ENCODE results near the gene MSI2. TPM values are rescaled to one million over a fixed set of nuclear protein-coding genes. Genes with fewer than 3 reads are reported as not detected.
A peak's percentile ranks its signal among the peaks of the same experiment; 100 is the strongest.

MSI2 gene
- total RNA-seq, 1 experiment from 2014 or later, result 169 TPM

DNA sequence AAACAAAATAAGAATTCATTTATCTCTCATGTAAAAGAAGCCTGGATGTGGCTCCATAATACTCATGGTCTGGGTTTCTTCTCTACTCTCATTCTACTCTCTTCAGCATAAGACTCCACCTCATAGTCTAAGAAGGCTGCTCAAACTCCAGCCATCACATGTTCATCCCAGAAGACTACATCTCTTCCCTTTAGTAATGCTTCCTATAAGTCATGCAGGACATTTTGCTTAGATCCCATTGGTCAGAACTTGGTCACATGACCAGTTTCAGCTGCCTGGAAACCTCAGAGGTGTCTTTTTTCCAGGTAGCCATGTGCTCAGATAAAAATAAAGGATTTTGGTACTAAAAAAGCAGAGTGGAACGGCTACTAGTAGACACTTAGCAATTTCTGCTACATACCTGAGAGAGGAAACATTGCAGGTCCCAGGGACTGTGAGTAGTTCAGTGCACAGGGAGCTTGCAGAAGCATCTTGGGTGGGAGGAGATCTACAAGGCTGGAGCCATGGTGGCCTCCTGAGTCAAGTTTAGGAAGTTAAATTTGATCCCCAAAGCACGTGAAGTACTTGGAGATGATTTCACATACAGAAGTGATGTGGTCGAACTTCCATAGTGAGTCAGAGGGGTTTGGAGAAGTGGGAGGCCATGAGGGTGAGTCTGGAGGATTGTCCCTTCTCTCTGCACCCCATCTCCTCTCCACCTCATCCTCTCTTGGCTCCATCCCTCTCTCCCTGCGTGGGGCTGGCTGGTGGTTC, 378.6 kb downstream of the MSI2 start:
- no peaks in the 10 kb centered on the region for H3K9me2 ChIP-seq (replicated peaks; ENCODE audit: insufficient read depth, low read length)
- no peaks in the 10 kb centered on the region for H4K20me1 ChIP-seq (ENCODE audit: insufficient read depth, low read depth, low read length)
- H3K9ac ChIP-seq (ENCODE audit: low read length), result no peak overlapping the region
- no peak overlapping the region for H3K4me3 ChIP-seq (ENCODE audit: low read length)
- peaks cover 13% of the 10 kb centered on the region; the same call in 1 of the 2 replicates for H3K79me2 ChIP-seq (ENCODE audit: low read length)
- no peak overlapping the region for H3K4me2 ChIP-seq (ENCODE audit: low read depth, low read length, poor library complexity, severe bottlenecking)
- peaks cover 34% of the 10 kb centered on the region for H3K4me1 ChIP-seq (ENCODE audit: low read length)
- peak overlapping the region; percentile 24 for H3K27ac ChIP-seq (ENCODE audit: low read length)
- DNase-seq, result no peak
- no peak overlapping the region for H2AFZ ChIP-seq (ENCODE audit: low read length)
- no peaks in the 10 kb centered on the region for H3K27me3 ChIP-seq (ENCODE audit: low read length)
- peaks cover 39% of the 10 kb centered on the region for H3K36me3 ChIP-seq (ENCODE audit: insufficient read depth, low read length)
- no peaks in the 10 kb centered on the region for H3K9me3 ChIP-seq (ENCODE audit: low read length)

- H3K4me1 ChIP-seq (ENCODE audit: low read length), result peaks cover 27% of the 10 kb centered on the region
Measured at GRCh38 chr17:57636274-57636673, 380.0 kb downstream of the MSI2 start.

GRCh38 chr17:57636985-57637665, 380.8 kb downstream of the MSI2 start:
- H3K4me1 ChIP-seq (ENCODE audit: low read length), result peaks cover 27% of the 10 kb centered on the region
- H3K36me3 ChIP-seq (ENCODE audit: insufficient read depth, low read length), result peaks cover 19% of the 10 kb centered on the region
- no peaks in the 10 kb centered on the region for H4K20me1 ChIP-seq (ENCODE audit: insufficient read depth, low read depth, low read length)
- no peaks in the 10 kb centered on the region for H3K9me3 ChIP-seq (ENCODE audit: low read length)
- peak overlapping the region; percentile 55 for H3K27ac ChIP-seq (ENCODE audit: low read length)
- peaks cover 7% of the 10 kb centered on the region; the same call in 1 of the 2 replicates for H3K79me2 ChIP-seq (ENCODE audit: low read length)
- no peak overlapping the region; the same call in 1 of the 2 replicates for H3K9ac ChIP-seq (ENCODE audit: low read length)
- no peaks in the 10 kb centered on the region for H3K27me3 ChIP-seq (ENCODE audit: low read length)
- no peak overlapping the region for H2AFZ ChIP-seq (ENCODE audit: low read length)
- no peak overlapping the region for H3K4me2 ChIP-seq (ENCODE audit: low read depth, low read length, poor library complexity, severe bottlenecking)
- DNase-seq, result peak; percentile 55
- no peak overlapping the region for H3K4me3 ChIP-seq (ENCODE audit: low read length)
- H3K9me2 ChIP-seq (replicated peaks; ENCODE audit: insufficient read depth, low read length), result no peaks in the 10 kb centered on the region

More at GRCh38 chr17:57636274-57636673, 380.0 kb downstream of the MSI2 start:
- H3K27ac ChIP-seq (ENCODE audit: low read length), result peak overlapping the region; percentile 55
- no peak for DNase-seq
- H3K36me3 ChIP-seq (ENCODE audit: insufficient read depth, low read length), result peaks cover 25% of the 10 kb centered on the region
- no peaks in the 10 kb centered on the region for H3K9me2 ChIP-seq (replicated peaks; ENCODE audit: insufficient read depth, low read length)
- peaks cover 10% of the 10 kb centered on the region; the same call in 1 of the 2 replicates for H3K79me2 ChIP-seq (ENCODE audit: low read length)
- H3K4me2 ChIP-seq (ENCODE audit: low read depth, low read length, poor library complexity, severe bottlenecking), result no peak overlapping the region
- H3K9ac ChIP-seq (ENCODE audit: low read length), result no peak overlapping the region
- H3K9me3 ChIP-seq (ENCODE audit: low read length), result no peaks in the 10 kb centered on the region
- H3K4me3 ChIP-seq (ENCODE audit: low read length), result no peak overlapping the region
- no peaks in the 10 kb centered on the region for H3K27me3 ChIP-seq (ENCODE audit: low read length)
- no peak overlapping the region for H2AFZ ChIP-seq (ENCODE audit: low read length)
- no peaks in the 10 kb centered on the region for H4K20me1 ChIP-seq (ENCODE audit: insufficient read depth, low read depth, low read length)

- H3K27me3 ChIP-seq (ENCODE audit: low read length), result no peaks in the 10 kb centered on the region
- no peak for DNase-seq
- H3K4me1 ChIP-seq (ENCODE audit: low read length), result peaks cover 27% of the 10 kb centered on the region
- no peak overlapping the region for H3K9ac ChIP-seq (ENCODE audit: low read length)
- no peaks in the 10 kb centered on the region for H4K20me1 ChIP-seq (ENCODE audit: insufficient read depth, low read depth, low read length)
- H3K27ac ChIP-seq (ENCODE audit: low read length), result no peak overlapping the region
- H3K36me3 ChIP-seq (ENCODE audit: insufficient read depth, low read length), result peaks cover 14% of the 10 kb centered on the region
- no peaks in the 10 kb centered on the region for H3K9me2 ChIP-seq (replicated peaks; ENCODE audit: insufficient read depth, low read length)
- H3K79me2 ChIP-seq (ENCODE audit: low read length), result peaks cover 4% of the 10 kb centered on the region; the same call in 1 of the 2 replicates
- no peak overlapping the region for H3K4me3 ChIP-seq (ENCODE audit: low read length)
- H3K9me3 ChIP-seq (ENCODE audit: low read length), result no peaks in the 10 kb centered on the region
- no peak overlapping the region for H2AFZ ChIP-seq (ENCODE audit: low read length)
- no peak overlapping the region for H3K4me2 ChIP-seq (ENCODE audit: low read depth, low read length, poor library complexity, severe bottlenecking)
Measured at GRCh38 chr17:57637666-57638010, 381.3 kb downstream of the MSI2 start.

DNA sequence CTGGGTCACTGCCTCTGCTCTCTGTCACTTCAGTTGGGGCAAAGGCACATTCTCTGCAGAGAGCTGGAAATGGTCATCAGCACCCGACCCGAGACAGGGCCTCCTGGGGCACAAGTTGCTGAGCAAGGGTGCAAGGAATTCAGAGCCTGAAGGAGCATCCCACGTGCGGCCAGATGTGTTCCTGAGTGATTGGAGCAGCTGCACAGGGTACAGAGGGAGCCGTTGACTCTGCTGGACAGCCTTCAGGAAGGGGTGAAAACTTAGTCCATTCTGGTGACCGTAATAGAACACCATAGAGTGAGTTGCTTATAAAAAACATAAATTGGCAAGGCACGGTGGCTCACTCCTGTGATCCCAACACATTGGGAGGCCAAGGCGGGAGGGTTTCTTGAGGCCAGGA, 382.0 kb downstream of the MSI2 start:
- H3K9me3 ChIP-seq (ENCODE audit: low read length), result no peaks in the 10 kb centered on the region
- DNase-seq, result no peak
- no peak overlapping the region for H2AFZ ChIP-seq (ENCODE audit: low read length)
- peaks cover 4% of the 10 kb centered on the region; the same call in 1 of the 2 replicates for H3K79me2 ChIP-seq (ENCODE audit: low read length)
- no peak overlapping the region for H3K4me3 ChIP-seq (ENCODE audit: low read length)
- no peaks in the 10 kb centered on the region for H4K20me1 ChIP-seq (ENCODE audit: insufficient read depth, low read depth, low read length)
- no peaks in the 10 kb centered on the region for H3K9me2 ChIP-seq (replicated peaks; ENCODE audit: insufficient read depth, low read length)
- peaks cover 8% of the 10 kb centered on the region for H3K36me3 ChIP-seq (ENCODE audit: insufficient read depth, low read length)
- no peak overlapping the region for H3K4me2 ChIP-seq (ENCODE audit: low read depth, low read length, poor library complexity, severe bottlenecking)
- H3K27me3 ChIP-seq (ENCODE audit: low read length), result no peaks in the 10 kb centered on the region
- H3K9ac ChIP-seq (ENCODE audit: low read length), result no peak overlapping the region
- H3K4me1 ChIP-seq (ENCODE audit: low read length), result peaks cover 27% of the 10 kb centered on the region
- no peak overlapping the region for H3K27ac ChIP-seq (ENCODE audit: low read length)

- H3K9ac ChIP-seq (ENCODE audit: low read length), result no peak overlapping the region
- no peak overlapping the region for H2AFZ ChIP-seq (ENCODE audit: low read length)
- peaks cover 6% of the 10 kb centered on the region; the same call in 1 of the 2 replicates for H3K79me2 ChIP-seq (ENCODE audit: low read length)
- DNase-seq, result no peak
- H3K27ac ChIP-seq (ENCODE audit: low read length), result no peak overlapping the region
- H4K20me1 ChIP-seq (ENCODE audit: insufficient read depth, low read depth, low read length), result no peaks in the 10 kb centered on the region
- H3K9me3 ChIP-seq (ENCODE audit: low read length), result no peaks in the 10 kb centered on the region
- no peak overlapping the region for H3K4me2 ChIP-seq (ENCODE audit: low read depth, low read length, poor library complexity, severe bottlenecking)
- H3K4me3 ChIP-seq (ENCODE audit: low read length), result no peak overlapping the region
- H3K36me3 ChIP-seq (ENCODE audit: insufficient read depth, low read length), result no peaks in the 10 kb centered on the region
- H3K9me2 ChIP-seq (replicated peaks; ENCODE audit: insufficient read depth, low read length), result no peaks in the 10 kb centered on the region
- peaks cover 27% of the 10 kb centered on the region for H3K4me1 ChIP-seq (ENCODE audit: low read length)
- H3K27me3 ChIP-seq (ENCODE audit: low read length), result no peaks in the 10 kb centered on the region
Measured at GRCh38 chr17:57639381-57639780, 383.1 kb downstream of the MSI2 start.

GRCh38 chr17:57640079-57640478, 383.8 kb downstream of the MSI2 start:
- H3K9me3 ChIP-seq (ENCODE audit: low read length), result no peaks in the 10 kb centered on the region
- H3K79me2 ChIP-seq (ENCODE audit: low read length), result peaks cover 5% of the 10 kb centered on the region; the same call in 1 of the 2 replicates
- H3K4me3 ChIP-seq (ENCODE audit: low read length), result no peak overlapping the region
- no peak overlapping the region for H3K9ac ChIP-seq (ENCODE audit: low read length)
- no peak overlapping the region for H3K27ac ChIP-seq (ENCODE audit: low read length)
- peaks cover 22% of the 10 kb centered on the region for H3K4me1 ChIP-seq (ENCODE audit: low read length)
- no peaks in the 10 kb centered on the region for H3K9me2 ChIP-seq (replicated peaks; ENCODE audit: insufficient read depth, low read length)
- H2AFZ ChIP-seq (ENCODE audit: low read length), result no peak overlapping the region
- H3K27me3 ChIP-seq (ENCODE audit: low read length), result no peaks in the 10 kb centered on the region
- no peaks in the 10 kb centered on the region for H3K36me3 ChIP-seq (ENCODE audit: insufficient read depth, low read length)
- H3K4me2 ChIP-seq (ENCODE audit: low read depth, low read length, poor library complexity, severe bottlenecking), result no peak overlapping the region
- no peak for DNase-seq
- H4K20me1 ChIP-seq (ENCODE audit: insufficient read depth, low read depth, low read length), result no peaks in the 10 kb centered on the region

DNA sequence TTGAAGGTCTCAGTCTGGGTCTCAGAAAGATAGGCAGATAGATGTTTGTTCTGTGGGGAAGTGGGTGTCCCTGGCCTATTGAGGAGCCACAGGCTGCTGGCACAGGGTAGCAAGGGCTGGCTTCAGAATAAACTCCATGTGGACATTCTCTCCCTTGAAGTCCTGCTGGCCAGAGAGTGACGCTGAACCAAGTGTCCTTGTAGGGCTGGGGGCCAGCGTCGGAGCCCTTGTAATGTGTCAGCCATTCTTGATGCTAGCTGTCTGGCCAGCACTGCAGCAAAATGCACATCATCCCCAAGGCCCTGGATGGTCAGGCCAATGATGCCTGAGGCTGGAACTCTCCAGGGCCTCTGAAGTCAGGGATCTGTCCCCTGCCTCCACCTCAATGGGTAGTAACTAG, 385.4 kb downstream of the MSI2 start:
- H3K4me2 ChIP-seq (ENCODE audit: low read depth, low read length, poor library complexity, severe bottlenecking), result no peak overlapping the region
- no peak overlapping the region for H2AFZ ChIP-seq (ENCODE audit: low read length)
- no peak overlapping the region for H3K4me3 ChIP-seq (ENCODE audit: low read length)
- no peaks in the 10 kb centered on the region for H4K20me1 ChIP-seq (ENCODE audit: insufficient read depth, low read depth, low read length)
- no peak overlapping the region for H3K27ac ChIP-seq (ENCODE audit: low read length)
- H3K79me2 ChIP-seq (ENCODE audit: low read length), result 0 out of 2 replicates have a peak, but pooled peaks cover 5% of the 10 kb centered on the region
- peaks cover 5% of the 10 kb centered on the region for H3K4me1 ChIP-seq (ENCODE audit: low read length)
- no peak for DNase-seq
- H3K9me2 ChIP-seq (replicated peaks; ENCODE audit: insufficient read depth, low read length), result no peaks in the 10 kb centered on the region
- no peaks in the 10 kb centered on the region for H3K36me3 ChIP-seq (ENCODE audit: insufficient read depth, low read length)
- no peak overlapping the region for H3K9ac ChIP-seq (ENCODE audit: low read length)
- H3K27me3 ChIP-seq (ENCODE audit: low read length), result no peaks in the 10 kb centered on the region
- no peaks in the 10 kb centered on the region for H3K9me3 ChIP-seq (ENCODE audit: low read length)
